ENCODE measurements around the gene DEAF1. TPM values are rescaled to one million over a fixed set of nuclear protein-coding genes. Genes with fewer than 3 reads are reported as not detected.

The DEAF1 gene
- total and polyA plus RNA-seq, 9 of the 15 experiments (the other 6 are each of a cell fraction or from before 2014, with no cell fraction given), result 2.0 to 69.1 (median 26.8) TPM

GRCh38 chr11:695288-695537, 191 bp upstream of the DEAF1 start (continued):
- TF ChIP-seq ZBTB11 (CRISPR knock-in tag; IDR thresholded peaks at IDR 0.05), result no peak
- TF ChIP-seq SMAD2 (IDR thresholded peaks at IDR 0.05; ENCODE audit: low read depth, low read length), result no peak
- no peak for TF ChIP-seq STAT5A (IDR thresholded peaks at IDR 0.05; ENCODE audit: borderline replicate concordance, low read length)
- TF ChIP-seq HNRNPLL (IDR thresholded peaks at IDR 0.05; ENCODE audit: low read depth, low read length, poor library complexity, severe bottlenecking), result peak; percentile 33
- TF ChIP-seq POLR2H (tag; IDR thresholded peaks at IDR 0.05; ENCODE audit: low read depth), result no peak
- no peak for TF ChIP-seq SMAD1 (IDR thresholded peaks at IDR 0.05; ENCODE audit: low read depth, low read length, partially characterized antibody)
- no peak for TF ChIP-seq UBTF (IDR thresholded peaks at IDR 0.05; ENCODE audit: borderline replicate concordance in 1 of 2, low read depth in 2 of 2, low read length in 2 of 2)
- TF ChIP-seq THAP7 (CRISPR knock-in tag; IDR thresholded peaks at IDR 0.05), result no peak
- peak; percentile 58 for TF ChIP-seq TFAP4 (CRISPR knock-in tag; IDR thresholded peaks at IDR 0.05; ENCODE audit: borderline replicate concordance)
- no peak for TF ChIP-seq ZSCAN32 (CRISPR knock-in tag; IDR thresholded peaks at IDR 0.05)
- no peak for TF ChIP-seq CBFA2T2 (conservative IDR thresholded peaks at IDR 0.05)
- no peak for TF ChIP-seq ZNF398 (CRISPR knock-in tag; IDR thresholded peaks at IDR 0.05)
- no peak for TF ChIP-seq C11orf30 (IDR thresholded peaks at IDR 0.05; ENCODE audit: low read depth)
- TF ChIP-seq ZNF79 (CRISPR knock-in tag; IDR thresholded peaks at IDR 0.05; ENCODE audit: low read depth), result no peak
- no peak for TF ChIP-seq ZNF124 (CRISPR knock-in tag; IDR thresholded peaks at IDR 0.05)
- TF ChIP-seq CTCFL (IDR thresholded peaks at IDR 0.05; ENCODE audit: borderline replicate concordance, insufficient read depth, low read depth, low read length, poor library complexity, severe bottlenecking), result no peak
